Central memory CD4-positive, alpha-beta T cell (primary cell): Measurements from ENCODE around the gene SELENOK.

ENCODE experiments used
- DNase-seq: peaks from one replicate; pipeline ENCODE4 v3.0.0; 2022

Gene SELENOK

DNA sequence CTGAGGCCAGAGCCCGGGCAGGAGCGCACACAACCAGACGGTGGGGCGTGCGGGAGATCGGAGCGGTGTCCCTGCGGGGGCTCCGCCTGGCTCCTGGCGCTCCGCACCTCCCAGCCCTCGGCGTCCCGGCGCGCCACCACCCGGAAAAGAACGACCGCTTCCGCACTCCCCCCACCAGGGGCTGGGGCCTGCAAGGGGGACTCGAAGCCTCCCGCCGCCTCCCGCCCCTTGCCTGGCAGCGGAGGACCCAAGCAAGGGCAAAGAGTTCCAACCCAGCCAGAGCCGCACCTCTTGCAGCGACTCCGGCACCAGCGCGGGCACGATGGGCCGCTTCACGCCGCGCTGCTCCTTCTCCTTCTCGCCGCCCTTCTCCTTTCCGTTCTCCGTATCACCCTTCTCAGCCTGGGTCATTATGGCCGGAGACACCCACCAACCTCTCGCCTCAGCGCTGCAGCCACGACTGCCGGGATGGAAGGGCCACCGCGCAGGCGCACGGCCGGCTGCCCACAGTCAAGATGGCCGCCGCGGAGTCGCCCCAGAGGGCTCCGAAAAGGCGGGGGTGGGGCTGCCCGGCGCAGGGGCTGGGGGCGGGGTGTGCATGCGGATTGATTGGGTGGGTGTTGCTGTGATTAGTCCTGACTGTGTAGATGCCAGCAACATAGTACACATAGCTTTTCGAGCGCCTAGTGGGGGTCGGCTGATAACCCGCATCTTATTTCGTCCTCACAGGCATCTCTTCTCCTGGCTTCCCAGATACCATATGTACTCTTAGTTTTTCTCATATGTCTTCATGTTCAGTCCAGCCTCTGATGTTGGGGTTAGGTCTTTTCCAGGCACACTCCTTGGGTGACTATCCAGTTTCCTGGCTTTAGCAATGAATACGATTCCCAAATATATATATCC lies 9.7 kb downstream of the SELENOK start, which contains the start of gene ACTR8:
ACTR8 (minus strand) TSS at position 462 of the 903 bp plus-strand sequence; CDS start at position 411, 51 bp downstream.
- DNase-seq: peak; percentile 83

DNA sequence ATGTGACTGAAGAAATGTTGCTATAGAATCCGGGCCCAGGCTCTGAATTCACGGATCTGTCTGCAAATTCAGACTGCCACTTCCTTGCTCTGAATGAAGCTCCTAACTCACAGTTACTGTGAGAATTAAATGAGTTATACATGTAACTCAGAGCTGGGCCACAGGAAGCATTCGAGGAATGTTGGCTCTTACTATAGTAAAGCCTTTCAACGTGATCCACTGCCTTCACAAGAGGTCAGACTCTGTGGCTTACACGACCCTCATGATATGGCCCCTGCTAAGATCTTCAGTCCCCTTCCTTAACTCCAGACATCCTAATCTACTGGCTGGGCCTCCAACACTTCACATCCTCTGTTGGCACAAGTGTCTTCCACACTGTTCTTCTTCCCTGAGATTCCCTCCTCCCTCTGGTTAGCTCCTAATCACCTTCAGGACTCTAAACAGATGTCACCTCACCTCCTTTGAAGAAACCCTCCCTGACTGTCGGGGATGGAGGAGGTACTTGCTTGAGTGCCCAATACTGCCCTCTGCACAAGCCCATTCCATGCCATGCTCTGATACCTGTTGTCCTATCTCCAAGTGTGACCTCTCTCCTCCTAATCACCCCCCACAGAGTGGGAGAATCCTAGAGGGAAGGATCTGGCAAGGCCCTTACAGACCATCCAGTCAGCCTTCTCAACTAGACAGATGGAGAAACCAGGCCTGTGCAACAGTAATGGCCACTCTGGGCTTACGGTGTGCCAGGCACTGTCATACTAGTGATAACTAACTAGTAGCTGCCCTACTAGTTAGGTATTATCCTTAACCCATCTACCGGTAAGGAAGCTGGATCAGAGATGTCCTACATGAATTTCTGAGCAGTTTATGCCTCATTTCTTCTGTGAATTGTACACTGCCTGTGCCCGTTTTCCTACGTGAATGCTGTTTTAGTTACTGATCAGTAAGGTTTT lies 11.0 kb downstream of the SELENOK start:
- DNase-seq: no peak

DNA sequence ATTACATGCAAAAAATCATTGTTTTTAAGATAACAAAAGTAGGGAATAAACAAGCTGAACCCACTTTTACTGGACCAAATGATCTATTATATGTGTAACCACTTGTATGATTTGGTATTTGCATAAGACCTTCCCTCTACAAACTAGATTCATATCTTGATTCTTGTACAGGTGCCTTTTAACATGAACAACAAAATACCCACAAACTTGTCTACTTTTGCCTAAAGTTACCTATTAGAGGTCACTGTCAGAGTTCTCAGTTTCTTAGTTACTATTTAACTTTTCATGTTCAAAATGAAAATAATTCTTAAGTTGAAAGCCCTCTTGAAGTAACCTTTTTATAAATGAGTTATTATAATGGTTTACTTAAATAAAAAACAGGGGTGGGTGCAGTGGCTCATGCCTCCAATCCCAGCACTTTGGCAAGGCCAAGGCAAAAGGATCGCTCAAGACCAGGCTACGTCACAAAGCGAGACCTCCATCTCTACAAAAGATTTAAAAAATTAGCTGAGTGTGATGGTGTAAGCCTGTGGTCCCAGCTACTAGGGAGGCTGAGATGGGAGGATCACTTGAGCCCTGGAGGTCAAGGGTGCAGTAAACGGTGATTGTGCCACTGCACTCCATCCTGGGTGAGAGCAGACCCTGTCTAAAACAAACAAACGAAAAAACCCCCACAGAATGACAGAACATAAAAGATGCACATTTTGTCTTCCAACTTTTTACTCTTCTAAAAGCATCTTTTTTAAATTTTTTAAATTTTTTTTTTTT lies 25.7 kb downstream of the SELENOK start:
- no peak for DNase-seq

- DNase-seq: no peak
Observed at GRCh38 chr3:53863145-53863544, 28.5 kb downstream of the SELENOK start.

- DNase-seq: no peak
Observed at GRCh38 chr3:53862241-53862640, 29.4 kb downstream of the SELENOK start.

GRCh38 chr3:53860196-53860595 lies 31.5 kb downstream of the SELENOK start:
- no peak for DNase-seq

DNA sequence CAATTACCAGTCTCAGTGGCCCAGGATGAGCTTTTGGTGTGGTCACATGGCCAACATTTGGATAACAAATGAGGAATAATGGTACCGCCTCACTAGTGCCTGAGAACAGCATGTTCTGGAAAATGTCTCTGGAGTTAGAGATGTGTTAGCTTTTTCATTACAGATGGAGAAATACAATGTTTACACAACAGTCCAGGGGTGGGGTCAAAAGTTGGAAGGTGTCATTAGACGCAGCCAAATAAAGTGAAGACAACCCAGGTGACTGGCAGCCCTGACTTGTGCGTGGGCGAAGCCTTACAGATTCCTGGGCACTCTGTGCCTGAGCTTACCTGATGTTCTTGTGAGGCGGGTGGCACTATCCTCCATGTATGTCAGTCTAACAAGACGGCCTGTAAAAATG lies 32.5 kb downstream of the SELENOK start:
- DNase-seq: no peak

- no peak for DNase-seq
Observed at GRCh38 chr3:53858096-53858741, 33.4 kb downstream of the SELENOK start.

DNA sequence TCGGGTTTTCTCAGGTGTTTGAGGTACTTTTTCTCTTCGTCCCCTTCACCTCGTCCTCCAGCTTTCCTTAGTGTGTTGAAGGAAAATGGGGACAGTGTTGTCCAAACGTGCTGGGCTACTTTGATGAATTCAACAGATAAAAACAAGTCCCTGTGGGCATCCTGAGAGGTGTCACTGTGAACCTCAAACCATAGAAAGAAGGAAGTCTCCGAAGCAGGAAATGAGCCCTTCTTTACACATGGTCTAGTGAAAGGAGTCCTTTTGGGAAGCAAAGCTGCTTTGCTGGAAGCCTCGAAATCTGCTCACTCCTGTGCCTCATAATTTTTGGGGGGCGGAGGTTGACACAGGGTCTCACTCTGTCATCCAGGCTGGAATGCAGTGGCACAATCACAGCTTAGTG lies 34.7 kb downstream of the SELENOK start:
- no peak for DNase-seq

- no peak for DNase-seq
Observed at GRCh38 chr3:53850895-53851294, 40.8 kb downstream of the SELENOK start.

GRCh38 chr3:53849916-53850315 lies 41.7 kb downstream of the SELENOK start:
- no peak for DNase-seq

- DNase-seq: no peak
Observed at GRCh38 chr3:53846851-53847155, 44.9 kb downstream of the SELENOK start.

DNA sequence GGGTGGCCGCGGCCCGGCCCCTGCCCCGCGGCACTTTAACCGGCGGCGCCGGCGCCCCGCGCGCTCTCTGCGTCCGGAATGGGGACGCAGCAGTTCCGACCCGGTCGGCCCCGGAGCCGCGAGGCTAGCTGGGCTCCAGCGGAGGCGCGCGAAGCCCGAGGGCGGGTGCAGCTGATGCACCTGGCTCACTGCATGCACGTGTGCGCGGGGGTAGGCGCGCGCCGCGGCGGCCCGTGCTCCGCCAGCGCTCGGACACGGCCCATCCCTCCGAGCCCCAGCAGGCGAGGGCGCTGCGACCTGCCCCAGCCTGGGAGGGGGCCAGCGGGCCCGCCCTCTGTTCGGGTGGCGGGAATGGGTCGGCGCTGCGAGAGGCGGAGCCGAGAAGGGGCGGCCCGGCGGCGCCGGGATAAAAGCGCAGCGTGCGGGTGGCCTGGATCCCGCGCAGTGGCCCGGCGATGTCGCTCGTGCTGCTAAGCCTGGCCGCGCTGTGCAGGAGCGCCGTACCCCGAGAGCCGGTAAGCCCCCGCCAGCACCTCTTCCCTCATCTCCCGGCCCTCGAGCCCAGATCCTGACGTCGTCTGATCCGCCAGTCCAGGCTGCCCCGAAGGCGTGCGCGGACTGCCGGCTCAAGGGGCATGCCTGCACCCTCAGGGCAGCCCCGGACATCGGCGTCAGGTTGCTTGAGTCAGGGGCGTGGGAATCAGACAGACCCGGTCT lies 45.4 kb downstream of the SELENOK start, which contains the start of the genes CHDH and IL17RB:
CHDH (minus strand) TSS at position 286 of the 717 bp plus-strand sequence. CDS start 22,411 bp downstream, outside the sequence.
IL17RB (plus strand) TSS at position 435 of the 717 bp plus-strand sequence; CDS start at position 456, 21 bp downstream.
- no peak for DNase-seq

GRCh38 chr3:53845881-53846133 lies 45.9 kb downstream of the SELENOK start:
- DNase-seq: no peak

DNA sequence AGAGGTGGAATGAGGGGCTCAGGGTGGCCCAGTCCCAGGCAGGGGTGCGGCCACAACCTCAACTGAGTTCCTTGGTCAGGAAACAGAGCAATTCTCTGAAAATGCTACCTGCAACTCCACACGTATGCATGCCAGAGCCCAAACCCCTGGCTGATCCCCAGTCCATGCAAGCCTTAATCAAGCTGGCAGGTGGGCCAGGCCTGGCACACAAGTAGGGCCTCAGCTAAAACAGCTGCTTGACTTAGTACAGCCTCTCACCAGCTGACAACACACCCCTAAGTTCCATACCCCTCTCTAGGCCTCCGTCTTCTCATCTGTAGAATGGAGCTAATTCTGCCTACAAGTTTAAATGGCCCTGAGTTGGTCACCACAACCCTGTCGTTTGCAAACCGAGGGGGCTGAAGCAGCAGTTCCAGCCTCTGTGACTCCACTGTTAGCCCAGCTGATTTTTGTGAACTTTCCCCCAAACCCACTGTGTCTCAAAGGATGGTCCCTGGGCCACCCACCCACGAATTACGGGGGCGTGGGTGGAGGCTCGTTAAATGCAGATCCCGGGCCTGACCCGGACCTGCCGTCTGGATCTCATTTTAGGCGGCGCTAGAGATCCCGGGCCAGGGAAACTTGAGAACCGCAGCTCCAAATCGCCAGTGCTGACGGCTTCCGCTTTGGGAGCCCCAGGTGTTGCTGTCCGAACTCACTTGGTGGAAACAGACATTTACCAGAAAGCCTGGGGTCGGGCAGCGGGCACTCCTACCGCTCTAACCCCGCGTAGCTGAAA lies 46.4 kb downstream of the SELENOK start:
- no peak for DNase-seq

GRCh38 chr3:53844262-53845102 lies 47.2 kb downstream of the SELENOK start:
- DNase-seq: no peak

- DNase-seq: no peak
Observed at GRCh38 chr3:53843195-53844177, 48.2 kb downstream of the SELENOK start.

DNA sequence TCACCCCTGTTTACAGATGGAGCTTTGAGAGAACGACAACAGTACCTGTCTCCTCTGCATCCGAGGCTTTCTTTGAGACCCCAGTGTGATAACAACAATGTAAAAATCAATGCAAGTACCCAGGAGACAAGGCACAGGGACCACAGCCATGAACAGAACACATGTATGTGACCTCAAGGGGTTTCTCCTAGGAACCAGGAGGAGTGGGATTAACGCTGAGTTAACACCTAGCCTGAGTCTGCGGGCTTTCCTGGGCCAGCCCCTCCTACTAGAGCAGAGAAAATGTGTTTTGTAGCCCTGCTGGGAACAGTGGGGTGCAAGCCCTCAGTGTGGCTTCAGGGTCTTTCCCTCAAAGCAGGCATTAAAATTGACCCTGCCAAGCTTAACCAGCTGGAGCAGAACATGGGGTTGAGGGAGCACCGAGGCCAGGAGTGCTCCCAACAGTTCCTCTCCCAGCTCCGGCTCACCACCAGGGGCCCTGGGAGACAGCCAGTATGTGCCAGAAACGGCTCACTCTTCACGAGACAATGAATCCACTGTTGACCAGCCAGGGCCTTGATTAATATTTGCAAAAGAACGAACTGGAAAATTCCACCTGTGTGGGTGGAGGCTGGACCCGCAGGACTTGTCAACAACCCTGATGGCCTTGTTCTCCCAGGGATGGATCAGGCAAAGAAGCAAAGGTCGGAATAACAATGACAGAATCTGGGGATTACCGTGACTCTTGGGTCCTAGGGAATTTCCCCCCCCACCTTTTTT lies 49.0 kb downstream of the SELENOK start:
- DNase-seq: no peak
